Measurements from ENCODE around the gene TNFAIP1. TPM values are rescaled to one million over a fixed set of nuclear protein-coding genes. Genes with fewer than 3 reads are reported as not detected.

TNFAIP1 gene
- polyA plus RNA-seq, 2 of the 4 experiments (the other 2 are of a cell fraction): 38.8 to 68.3 TPM

DNA sequence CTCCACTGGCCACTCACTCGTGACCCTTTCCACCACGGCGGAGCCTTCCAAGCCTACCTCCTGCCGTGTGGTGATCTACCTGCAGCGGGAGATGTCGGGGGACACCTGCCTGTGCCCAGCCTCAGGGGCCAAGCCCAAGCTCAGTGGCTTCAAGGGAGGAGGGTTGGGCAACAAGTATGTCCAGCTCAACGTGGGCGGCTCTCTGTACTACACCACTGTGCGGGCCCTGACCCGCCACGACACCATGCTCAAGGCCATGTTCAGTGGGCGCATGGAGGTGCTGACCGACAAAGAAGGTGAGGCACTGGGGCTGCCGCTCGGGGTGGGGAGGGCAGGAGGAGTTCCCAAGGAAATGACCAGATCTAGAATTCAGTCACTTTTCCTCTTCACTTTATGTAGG is 3.9 kb downstream of the TNFAIP1 start:
- CTCF ChIA-PET: interaction anchor here (0.5 to 4.9 kb wide), 5 partner anchors 8 to 88 kb away, joined by 3 to 41 read pairs (median 3); no protein-coding TSS in a partner anchor
- FAIRE-seq: no peak
- 96% methylated on average over 14 of the region's 15 CpGs for WGBS (ENCODE audit: missing lambda C conversion rate)

DNA sequence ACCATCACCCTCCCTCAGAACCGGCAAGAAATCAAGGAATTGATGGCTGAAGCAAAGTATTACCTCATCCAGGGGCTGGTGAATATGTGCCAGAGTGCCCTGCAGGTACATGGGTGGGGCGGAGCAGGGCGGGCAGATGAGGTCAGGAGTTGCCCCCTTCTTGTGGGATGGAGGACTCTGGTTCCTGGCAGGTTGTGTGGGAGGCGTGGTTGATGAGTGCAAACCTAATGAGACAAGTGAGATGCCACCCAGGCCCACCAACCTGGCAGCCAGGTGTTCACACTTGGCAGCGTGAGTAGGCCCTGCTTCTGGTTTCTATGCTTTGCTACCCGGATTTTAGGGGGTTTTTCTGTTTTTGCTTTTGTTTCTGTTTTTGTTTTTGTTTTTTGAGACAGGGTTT is 4.8 kb downstream of the TNFAIP1 start:
- Histone ChIP-seq H3K9me3 (no peaks in the 10 kb centered on the region), H3K4me1 (peaks cover 21% of the 10 kb centered on the region), H3K27ac (no peak overlapping the region), H3K4me3 (no peak overlapping the region), H3K4me2 (no peak overlapping the region)
- 81% methylated on average over 5 of the region's 6 CpGs for WGBS (ENCODE audit: missing lambda C conversion rate)
- FAIRE-seq: no peak
- TF ChIP-seq TP53 (CRISPR knock-in tag; IDR thresholded peaks at IDR 0.05) (no peak), ESRRA (IDR thresholded peaks at IDR 0.05; ENCODE audit: borderline replicate concordance, low read length) (no peak), KDM5A (IDR thresholded peaks at IDR 0.05) (no peak), MAFK (IDR thresholded peaks at IDR 0.05; ENCODE audit: partially characterized antibody) (no peak), HEYL (CRISPR knock-in tag; IDR thresholded peaks at IDR 0.05) (no peak), FOXS1 (CRISPR knock-in tag; IDR thresholded peaks at IDR 0.05) (no peak), FOSL2 (IDR thresholded peaks at IDR 0.05) (no peak), FOSL2 (CRISPR knock-in tag; IDR thresholded peaks at IDR 0.05) (no peak), RCOR1 (IDR thresholded peaks at IDR 0.05; ENCODE audit: low read depth, low read length) (no peak), ZC3H11A (IDR thresholded peaks at IDR 0.05) (no peak)
- TF ChIP-seq, protein P1, sequence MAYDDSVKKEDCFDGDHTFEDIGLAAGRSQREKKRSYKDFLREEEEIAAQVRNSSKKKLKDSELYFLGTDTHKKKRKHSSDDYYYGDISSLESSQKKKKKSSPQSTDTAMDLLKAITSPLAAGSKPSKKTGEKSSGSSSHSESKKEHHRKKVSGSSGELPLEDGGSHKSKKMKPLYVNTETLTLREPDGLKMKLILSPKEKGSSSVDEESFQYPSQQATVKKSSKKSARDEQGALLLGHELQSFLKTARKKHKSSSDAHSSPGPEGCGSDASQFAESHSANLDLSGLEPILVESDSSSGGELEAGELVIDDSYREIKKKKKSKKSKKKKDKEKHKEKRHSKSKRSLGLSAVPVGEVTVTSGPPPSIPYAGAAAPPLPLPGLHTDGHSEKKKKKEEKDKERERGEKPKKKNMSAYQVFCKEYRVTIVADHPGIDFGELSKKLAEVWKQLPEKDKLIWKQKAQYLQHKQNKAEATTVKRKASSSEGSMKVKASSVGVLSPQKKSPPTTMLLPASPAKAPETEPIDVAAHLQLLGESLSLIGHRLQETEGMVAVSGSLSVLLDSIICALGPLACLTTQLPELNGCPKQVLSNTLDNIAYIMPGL (CRISPR knock-in tag; IDR thresholded peaks at IDR 0.05; ENCODE audit: borderline replicate concordance): no peak
- CTCF ChIA-PET: interaction anchor here (2.1 kb wide), 1 partner anchor 108 kb away, joined by 6 read pairs; no protein-coding TSS in a partner anchor
- DNase-seq (ENCODE audit: low read depth in 1 of 2, low spot score in 1 of 2): no peak
- no peak for ATAC-seq
- POLR2A ChIA-PET: no interaction called here

More for the DNA sequence above, 3.9 kb downstream of the TNFAIP1 start:
- H3K27ac ChIP-seq: no peak overlapping the region
- H3K4me2 ChIP-seq: no peak overlapping the region
- TF ChIP-seq, protein P2, sequence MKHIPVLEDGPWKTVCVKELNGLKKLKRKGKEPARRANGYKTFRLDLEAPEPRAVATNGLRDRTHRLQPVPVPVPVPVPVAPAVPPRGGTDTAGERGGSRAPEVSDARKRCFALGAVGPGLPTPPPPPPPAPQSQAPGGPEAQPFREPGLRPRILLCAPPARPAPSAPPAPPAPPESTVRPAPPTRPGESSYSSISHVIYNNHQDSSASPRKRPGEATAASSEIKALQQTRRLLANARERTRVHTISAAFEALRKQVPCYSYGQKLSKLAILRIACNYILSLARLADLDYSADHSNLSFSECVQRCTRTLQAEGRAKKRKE (CRISPR knock-in tag; IDR thresholded peaks at IDR 0.05; ENCODE audit: low read depth): no peak
- DNase-seq (ENCODE audit: low read depth in 1 of 2, low spot score in 1 of 2): no peak
- ATAC-seq: no peak
- POLR2A ChIA-PET: interaction anchor here (0.6 kb wide), 1 partner anchor 295 kb away, joined by 3 read pairs; no protein-coding TSS in a partner anchor
- H3K9me3 ChIP-seq: no peaks in the 10 kb centered on the region
- peaks cover 21% of the 10 kb centered on the region for H3K4me1 ChIP-seq
- H3K4me3 ChIP-seq: no peak overlapping the region

DNA sequence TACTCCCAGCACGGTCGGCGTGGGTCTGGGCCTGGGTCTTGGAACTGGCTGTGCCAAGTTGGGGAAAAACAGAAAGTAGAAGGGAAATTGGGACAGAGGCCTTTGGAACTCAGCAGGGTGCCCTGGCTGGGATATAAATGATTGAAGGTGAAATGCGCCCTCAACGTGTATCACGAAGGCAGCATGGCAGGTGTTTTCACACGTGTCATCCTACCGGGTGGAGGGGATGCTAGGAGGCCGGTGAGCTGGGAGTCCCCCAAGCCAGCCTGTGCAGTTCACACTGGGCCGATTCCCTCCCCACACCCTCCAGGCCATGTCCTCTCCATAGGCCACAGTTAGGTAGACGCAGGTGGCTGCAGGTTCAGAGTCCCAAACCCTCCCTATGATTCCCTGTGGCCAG is 6.0 kb downstream of the TNFAIP1 start:
- ATAC-seq (no peak), DNase-seq (ENCODE audit: low read depth in 1 of 2, low spot score in 1 of 2) (no peak), FAIRE-seq (no peak)
- 93% methylated on average over 11 of the region's 11 CpGs for WGBS (ENCODE audit: missing lambda C conversion rate)
- no peak overlapping the region for H3K4me2 ChIP-seq
- peaks cover 19% of the 10 kb centered on the region for H3K4me1 ChIP-seq
- no peak for TF ChIP-seq EHMT2 (IDR thresholded peaks at IDR 0.05; ENCODE audit: low read depth)
- TF ChIP-seq, protein P3, sequence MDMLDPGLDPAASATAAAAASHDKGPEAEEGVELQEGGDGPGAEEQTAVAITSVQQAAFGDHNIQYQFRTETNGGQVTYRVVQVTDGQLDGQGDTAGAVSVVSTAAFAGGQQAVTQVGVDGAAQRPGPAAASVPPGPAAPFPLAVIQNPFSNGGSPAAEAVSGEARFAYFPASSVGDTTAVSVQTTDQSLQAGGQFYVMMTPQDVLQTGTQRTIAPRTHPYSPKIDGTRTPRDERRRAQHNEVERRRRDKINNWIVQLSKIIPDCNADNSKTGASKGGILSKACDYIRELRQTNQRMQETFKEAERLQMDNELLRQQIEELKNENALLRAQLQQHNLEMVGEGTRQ (IDR thresholded peaks at IDR 0.05): no peak
- no peak for TF ChIP-seq HEYL (CRISPR knock-in tag; IDR thresholded peaks at IDR 0.05)
- no peak for TF ChIP-seq SREBF2 (IDR thresholded peaks at IDR 0.05)
- TF ChIP-seq CHD2 (IDR thresholded peaks at IDR 0.05; ENCODE audit: low read length, partially characterized antibody): no peak
- H3K9me3 ChIP-seq: no peaks in the 10 kb centered on the region
- ChIA-PET CTCF (interaction anchor here (2.1 kb wide), 1 partner anchor 109 kb away, joined by 6 read pairs; no protein-coding TSS in a partner anchor), POLR2A (no interaction called here)
- no peak overlapping the region for H3K4me3 ChIP-seq
- H3K27ac ChIP-seq: no peak overlapping the region

DNA sequence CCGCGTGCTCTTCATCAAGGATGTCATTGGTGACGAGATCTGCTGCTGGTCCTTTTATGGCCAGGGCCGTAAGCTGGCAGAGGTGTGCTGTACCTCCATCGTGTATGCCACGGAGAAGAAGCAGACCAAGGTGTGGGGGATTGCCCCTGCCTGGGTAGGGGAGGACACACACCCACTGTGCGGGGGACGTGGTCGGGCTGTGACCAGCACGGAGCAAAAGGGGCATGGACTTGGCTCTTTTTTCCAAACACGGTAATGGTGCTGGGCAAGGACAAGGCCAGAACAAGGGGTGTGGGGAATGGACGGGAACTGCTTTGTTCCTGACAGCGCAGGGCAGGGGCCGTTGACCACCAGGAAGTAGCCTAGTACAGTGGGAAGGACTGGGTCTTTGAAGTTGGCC is 6.8 kb downstream of the TNFAIP1 start:
- ChIA-PET CTCF (interaction anchor here (1.3 to 2.1 kb wide), 2 partner anchors 84 to 110 kb away, joined by 3 to 6 read pairs; no protein-coding TSS in a partner anchor), POLR2A (no interaction called here)
- WGBS (ENCODE audit: missing lambda C conversion rate): 93% methylated on average over 14 of the region's 14 CpGs
- no peak for ATAC-seq
- DNase-seq (ENCODE audit: low read depth in 1 of 2, low spot score in 1 of 2): no peak
- H3K27ac ChIP-seq: no peak overlapping the region
- no peak for FAIRE-seq
- TF ChIP-seq KDM5A (IDR thresholded peaks at IDR 0.05): no peak
- no peak for TF ChIP-seq FOSL2 (IDR thresholded peaks at IDR 0.05)
- no peak for TF ChIP-seq FOSL2 (CRISPR knock-in tag; IDR thresholded peaks at IDR 0.05)
- TF ChIP-seq, protein P4, sequence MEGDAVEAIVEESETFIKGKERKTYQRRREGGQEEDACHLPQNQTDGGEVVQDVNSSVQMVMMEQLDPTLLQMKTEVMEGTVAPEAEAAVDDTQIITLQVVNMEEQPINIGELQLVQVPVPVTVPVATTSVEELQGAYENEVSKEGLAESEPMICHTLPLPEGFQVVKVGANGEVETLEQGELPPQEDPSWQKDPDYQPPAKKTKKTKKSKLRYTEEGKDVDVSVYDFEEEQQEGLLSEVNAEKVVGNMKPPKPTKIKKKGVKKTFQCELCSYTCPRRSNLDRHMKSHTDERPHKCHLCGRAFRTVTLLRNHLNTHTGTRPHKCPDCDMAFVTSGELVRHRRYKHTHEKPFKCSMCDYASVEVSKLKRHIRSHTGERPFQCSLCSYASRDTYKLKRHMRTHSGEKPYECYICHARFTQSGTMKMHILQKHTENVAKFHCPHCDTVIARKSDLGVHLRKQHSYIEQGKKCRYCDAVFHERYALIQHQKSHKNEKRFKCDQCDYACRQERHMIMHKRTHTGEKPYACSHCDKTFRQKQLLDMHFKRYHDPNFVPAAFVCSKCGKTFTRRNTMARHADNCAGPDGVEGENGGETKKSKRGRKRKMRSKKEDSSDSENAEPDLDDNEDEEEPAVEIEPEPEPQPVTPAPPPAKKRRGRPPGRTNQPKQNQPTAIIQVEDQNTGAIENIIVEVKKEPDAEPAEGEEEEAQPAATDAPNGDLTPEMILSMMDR (IDR thresholded peaks at IDR 0.05): no peak
- TF ChIP-seq, protein P5, sequence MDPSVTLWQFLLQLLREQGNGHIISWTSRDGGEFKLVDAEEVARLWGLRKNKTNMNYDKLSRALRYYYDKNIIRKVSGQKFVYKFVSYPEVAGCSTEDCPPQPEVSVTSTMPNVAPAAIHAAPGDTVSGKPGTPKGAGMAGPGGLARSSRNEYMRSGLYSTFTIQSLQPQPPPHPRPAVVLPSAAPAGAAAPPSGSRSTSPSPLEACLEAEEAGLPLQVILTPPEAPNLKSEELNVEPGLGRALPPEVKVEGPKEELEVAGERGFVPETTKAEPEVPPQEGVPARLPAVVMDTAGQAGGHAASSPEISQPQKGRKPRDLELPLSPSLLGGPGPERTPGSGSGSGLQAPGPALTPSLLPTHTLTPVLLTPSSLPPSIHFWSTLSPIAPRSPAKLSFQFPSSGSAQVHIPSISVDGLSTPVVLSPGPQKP (IDR thresholded peaks at IDR 0.05; ENCODE audit: low read depth, low read length): no peak
- H3K4me1 ChIP-seq: peaks cover 11% of the 10 kb centered on the region
- H3K4me2 ChIP-seq: no peak overlapping the region
- no peak overlapping the region for H3K4me3 ChIP-seq
- no peaks in the 10 kb centered on the region for H3K9me3 ChIP-seq
